HEK293 (cell line): ENCODE measurements around the gene RHBDD1.

Experiments used
- EGR2 ChIP-seq: fragments of 450-650 bp; formaldehyde crosslinking; IDR thresholded peaks from 2 replicates; pipeline ENCODE4 v1.5.1; 2016; ENCODE audit warnings: low read depth, missing biosample characterization, missing genetic modification characterization
- GFI1B ChIP-seq: fragments of 450-650 bp; formaldehyde crosslinking; IDR thresholded peaks from 2 replicates; pipeline ENCODE4 v1.5.1; 2016; ENCODE audit warnings: missing biosample characterization, missing genetic modification characterization
- GLIS2 ChIP-seq: fragments of 450-650 bp; formaldehyde crosslinking; IDR thresholded peaks from 2 replicates; pipeline ENCODE4 v1.5.1; 2016; ENCODE audit warnings: missing biosample characterization, missing genetic modification characterization
- HIC1 ChIP-seq: fragments of 450-650 bp; formaldehyde crosslinking; IDR thresholded peaks from 2 replicates; pipeline ENCODE4 v1.5.1; 2016; ENCODE audit warnings: missing biosample characterization, missing genetic modification characterization
- KLF10 ChIP-seq: fragments of 450-650 bp; IDR thresholded peaks from 2 replicates; pipeline ENCODE4 v1.5.1; 2018; ENCODE audit warnings: missing biosample characterization, mild to moderate bottlenecking, missing genetic modification characterization
- OVOL3 ChIP-seq: fragments of 450-650 bp; formaldehyde crosslinking; IDR thresholded peaks from 2 replicates; pipeline ENCODE4 v1.5.1; 2016; ENCODE audit warnings: missing biosample characterization, missing genetic modification characterization
- PBX3 ChIP-seq: sonication (generic); formaldehyde crosslinking; IDR thresholded peaks from 2 replicates; pipeline ENCODE4 v1.8.1; 2022; ENCODE audit warnings: mild to moderate bottlenecking, moderate library complexity, missing genetic modification reagents
- PRDM6 ChIP-seq: fragments of 450-650 bp; formaldehyde crosslinking; IDR thresholded peaks from 2 replicates; pipeline ENCODE4 v1.5.1; 2017; ENCODE audit warnings: missing biosample characterization, missing genetic modification characterization
- RBAK ChIP-seq: fragments of 450-650 bp; formaldehyde crosslinking; IDR thresholded peaks from 2 replicates; pipeline ENCODE4 v1.5.1; 2016; ENCODE audit warnings: missing biosample characterization, missing genetic modification characterization
- WT1 ChIP-seq: fragments of 450-650 bp; formaldehyde crosslinking; IDR thresholded peaks from 2 replicates; pipeline ENCODE4 v1.5.1; 2016; ENCODE audit warnings: missing biosample characterization, missing genetic modification characterization
- ZBTB20 ChIP-seq: fragments of 450-650 bp; formaldehyde crosslinking; IDR thresholded peaks from 2 replicates; pipeline ENCODE4 v1.5.1; 2016; ENCODE audit warnings: missing biosample characterization, missing genetic modification characterization
- ZBTB8A ChIP-seq: fragments of 450-650 bp; formaldehyde crosslinking; IDR thresholded peaks from 2 replicates; pipeline ENCODE4 v1.5.1; 2016; ENCODE audit warnings: missing biosample characterization, missing genetic modification characterization
- ZNF138 ChIP-seq: fragments of 450-650 bp; formaldehyde crosslinking; IDR thresholded peaks from 2 replicates; pipeline ENCODE4 v1.5.1; 2016; ENCODE audit warnings: missing biosample characterization, missing genetic modification characterization, borderline replicate concordance
- ZNF24 ChIP-seq: fragments of 450-650 bp; formaldehyde crosslinking; IDR thresholded peaks from 2 replicates; pipeline ENCODE4 v1.5.1; 2016; ENCODE audit warnings: missing biosample characterization, missing genetic modification characterization
- ZNF248 ChIP-seq: fragments of 450-650 bp; formaldehyde crosslinking; IDR thresholded peaks from 2 replicates; pipeline ENCODE4 v1.5.1; 2017; ENCODE audit warnings: missing biosample characterization, missing genetic modification characterization
- ZNF274 ChIP-seq, 2 experiments: fragments of 200-500 bp in 1 of 2; fragments of 450-650 bp in 1 of 2; sonication (Bioruptor generic) in 1 of 2; formaldehyde crosslinking in 1 of 2; IDR thresholded peaks; 2 replicates each; pipeline versions ENCODE4 v1.5.1 to v1.6.1; 2014 to 2016; ENCODE audit warnings: borderline replicate concordance in 1 of 2, inconsistent platforms in 1 of 2, low read length in 1 of 2, missing biosample characterization in 1 of 2, missing genetic modification characterization in 1 of 2
- ZNF280C ChIP-seq: fragments of 450-650 bp; formaldehyde crosslinking; IDR thresholded peaks from 2 replicates; pipeline ENCODE4 v1.5.1; 2016; ENCODE audit warnings: missing biosample characterization, missing genetic modification characterization
- ZNF324 ChIP-seq: fragments of 450-650 bp; formaldehyde crosslinking; IDR thresholded peaks from 2 replicates; pipeline ENCODE4 v1.5.1; 2016; ENCODE audit warnings: missing biosample characterization, missing genetic modification characterization
- ZNF366 ChIP-seq: fragments of 450-650 bp; formaldehyde crosslinking; conservative IDR thresholded peaks from 2 replicates; pipeline ENCODE4 v1.5.1; 2016; ENCODE audit warnings: missing biosample characterization, missing genetic modification characterization
- ZNF404 ChIP-seq: fragments of 450-650 bp; formaldehyde crosslinking; IDR thresholded peaks from 2 replicates; pipeline ENCODE4 v1.5.1; 2017; ENCODE audit warnings: missing biosample characterization, missing genetic modification characterization
- ZNF433 ChIP-seq: fragments of 450-650 bp; formaldehyde crosslinking; IDR thresholded peaks from 2 replicates; pipeline ENCODE4 v1.5.1; 2016; ENCODE audit warnings: missing biosample characterization, missing genetic modification characterization, low read depth
- ZNF510 ChIP-seq: fragments of 450-650 bp; formaldehyde crosslinking; IDR thresholded peaks from 2 replicates; pipeline ENCODE4 v1.5.1; 2018; ENCODE audit warnings: mild to moderate bottlenecking, missing genetic modification characterization, missing biosample characterization; ENCODE audit not compliant: insufficient replicate concordance
- ZNF596 ChIP-seq: fragments of 450-650 bp; IDR thresholded peaks from 2 replicates; pipeline ENCODE4 v1.5.0; 2018; ENCODE audit warnings: missing biosample characterization, mild to moderate bottlenecking, missing genetic modification characterization, moderate library complexity
- ZNF664 ChIP-seq: fragments of 450-650 bp; formaldehyde crosslinking; IDR thresholded peaks from 2 replicates; pipeline ENCODE4 v1.5.1; 2016; ENCODE audit warnings: missing biosample characterization, missing genetic modification characterization
- ZNF792 ChIP-seq: fragments of 450-650 bp; formaldehyde crosslinking; IDR thresholded peaks from 2 replicates; pipeline ENCODE4 v1.5.1; 2016; ENCODE audit warnings: missing biosample characterization, missing genetic modification characterization
- ZNF837 ChIP-seq: fragments of 450-650 bp; formaldehyde crosslinking; IDR thresholded peaks from 2 replicates; pipeline ENCODE4 v1.5.1; 2016; ENCODE audit warnings: missing biosample characterization, missing genetic modification characterization
- ZSCAN18 ChIP-seq: fragments of 450-650 bp; formaldehyde crosslinking; IDR thresholded peaks from 2 replicates; pipeline ENCODE4 v1.5.1; 2016; ENCODE audit warnings: missing biosample characterization, missing genetic modification characterization
- ZSCAN30 ChIP-seq: fragments of 450-650 bp; IDR thresholded peaks from 2 replicates; pipeline ENCODE4 v1.5.1; 2018; ENCODE audit warnings: missing biosample characterization, mild to moderate bottlenecking, missing genetic modification characterization, moderate library complexity
- ZSCAN4 ChIP-seq: fragments of 450-650 bp; formaldehyde crosslinking; IDR thresholded peaks from 2 replicates; pipeline ENCODE4 v1.5.1; 2017; ENCODE audit warnings: missing biosample characterization, missing genetic modification characterization
- ZXDB ChIP-seq: fragments of 450-650 bp; formaldehyde crosslinking; IDR thresholded peaks from 2 replicates; pipeline ENCODE4 v1.5.1; 2016; ENCODE audit warnings: missing biosample characterization, missing genetic modification characterization

The RHBDD1 gene

GRCh38 chr2:226799211-226799975 lies 36.5 kb upstream of the RHBDD1 start, which contains the start of gene IRS1 (continued):
- TF ChIP-seq ZNF596 (tag by site-specific recombination) (no peak), HIC1 (tag by site-specific recombination) (no peak), ZNF324 (tag by site-specific recombination) (no peak), ZNF404 (tag by site-specific recombination) (no peak), ZBTB8A (peak; percentile 88), GLIS2 (0 out of 2 replicates have a peak, but pooled peaks have one; percentile 34), RBAK (tag by site-specific recombination) (no peak), ZNF280C (no peak), KLF10 (tag by site-specific recombination) (no peak), EGR2 (tag by site-specific recombination) (no peak), WT1 (0 out of 2 replicates have a peak, but pooled peaks have one; percentile 30), OVOL3 (tag by site-specific recombination) (no peak), ZSCAN18 (no peak), ZXDB (tag by site-specific recombination) (peak; percentile 20; the same call in 1 of the 2 replicates), ZNF792 (tag by site-specific recombination) (no peak), ZNF510 (tag by site-specific recombination) (no peak), ZNF248 (tag by site-specific recombination) (no peak), ZNF433 (tag by site-specific recombination) (no peak), ZNF837 (tag by site-specific recombination) (no peak), ZSCAN30 (no peak), ZNF138 (tag by site-specific recombination) (no peak), ZSCAN4 (tag by site-specific recombination) (no peak), ZBTB20 (tag by site-specific recombination) (peak; percentile 36; the same call in 1 of the 2 replicates), GFI1B (tag by site-specific recombination) (no peak), PBX3 (CRISPR knock-in tag) (no peak), ZNF274 (IDR thresholded peaks at IDR 0.05; ENCODE audit: low read length) (no peak), ZNF274 (tag by site-specific recombination; IDR thresholded peaks at IDR 0.05; ENCODE audit: borderline replicate concordance) (no peak), ZNF24 (tag by site-specific recombination) (no peak), PRDM6 (no peak), ZNF664 (tag by site-specific recombination) (no peak), ZNF366 (tag by site-specific recombination) (0 out of 2 replicates have a peak, but pooled peaks have one; percentile 36)
